NCI-H524 treated with DMSO at 0.1 percent for 48 hours (cell line): ENCODE data around the gene GRIN2C.
"Not testable (repeated sequence)": the region's sequence is repeated elsewhere in the genome, so short reads cannot be mapped to it uniquely, and the experiment has no call there.

Experiments used
- DNase-seq: peaks from one replicate; lab custom pipeline; 2025; lab: John Stamatoyannopoulos, UW

GRIN2C gene

GRCh38 chr17:74859459-74860228, at the start of gene GRIN2C:
Gene GRIN2C, minus strand, starts transcription at chr17:74859885. Its CDS starts 4,793 bp downstream, at chr17:74855092.
- DNase-seq, result no peak

GRCh38 chr17:74909097-74909496, 49.4 kb upstream of the GRIN2C start:
- not testable (repeated sequence) for DNase-seq

- DNase-seq, result no peak
Observed at GRCh38 chr17:74907012-74907411, 47.3 kb upstream of the GRIN2C start.

- DNase-seq, result not testable (repeated sequence)
Observed at GRCh38 chr17:74906214-74906793, 46.6 kb upstream of the GRIN2C start.

- DNase-seq, result no peak
Observed at GRCh38 chr17:74904687-74905409, 45.2 kb upstream of the GRIN2C start.

- DNase-seq, result no peak
Observed at GRCh38 chr17:74903671-74904070, 44.0 kb upstream of the GRIN2C start.

- DNase-seq, result no peak
Observed at GRCh38 chr17:74903034-74903433, 43.3 kb upstream of the GRIN2C start.

GRCh38 chr17:74901353-74902135, 41.9 kb upstream of the GRIN2C start:
- DNase-seq, result no peak

GRCh38 chr17:74900208-74900607, 40.5 kb upstream of the GRIN2C start:
- DNase-seq, result no peak

GRCh38 chr17:74898376-74898946, 38.8 kb upstream of the GRIN2C start:
- DNase-seq, result no peak

- no peak for DNase-seq
Observed at GRCh38 chr17:74893936-74894671, 34.4 kb upstream of the GRIN2C start.

- DNase-seq, result no peak
Observed at GRCh38 chr17:74892974-74893911, 33.6 kb upstream of the GRIN2C start, which contains the start of gene FADS6. Gene FADS6, minus strand, starts transcription at chr17:74893633. Its CDS starts 38 bp downstream, at chr17:74893595.

- DNase-seq, result no peak
Observed at GRCh38 chr17:74892013-74892841, 32.5 kb upstream of the GRIN2C start.

GRCh38 chr17:74890554-74890953, 30.9 kb upstream of the GRIN2C start:
- no peak for DNase-seq

- DNase-seq, result no peak
Observed at GRCh38 chr17:74888469-74888868, 28.8 kb upstream of the GRIN2C start.

GRCh38 chr17:74883241-74883745, 23.6 kb upstream of the GRIN2C start:
- DNase-seq, result no peak

- no peak for DNase-seq
Observed at GRCh38 chr17:74882517-74883240, 23.0 kb upstream of the GRIN2C start.

GRCh38 chr17:74881073-74881472, 21.4 kb upstream of the GRIN2C start:
- no peak for DNase-seq
